Measurements from ENCODE around the gene IQGAP3. TPM values are rescaled to one million over a fixed set of nuclear protein-coding genes. Genes with fewer than 3 reads are reported as not detected.

Gene IQGAP3
- total and polyA plus RNA-seq, 10 donors: 0.24 to 2.2 (median 0.68) TPM

DNA sequence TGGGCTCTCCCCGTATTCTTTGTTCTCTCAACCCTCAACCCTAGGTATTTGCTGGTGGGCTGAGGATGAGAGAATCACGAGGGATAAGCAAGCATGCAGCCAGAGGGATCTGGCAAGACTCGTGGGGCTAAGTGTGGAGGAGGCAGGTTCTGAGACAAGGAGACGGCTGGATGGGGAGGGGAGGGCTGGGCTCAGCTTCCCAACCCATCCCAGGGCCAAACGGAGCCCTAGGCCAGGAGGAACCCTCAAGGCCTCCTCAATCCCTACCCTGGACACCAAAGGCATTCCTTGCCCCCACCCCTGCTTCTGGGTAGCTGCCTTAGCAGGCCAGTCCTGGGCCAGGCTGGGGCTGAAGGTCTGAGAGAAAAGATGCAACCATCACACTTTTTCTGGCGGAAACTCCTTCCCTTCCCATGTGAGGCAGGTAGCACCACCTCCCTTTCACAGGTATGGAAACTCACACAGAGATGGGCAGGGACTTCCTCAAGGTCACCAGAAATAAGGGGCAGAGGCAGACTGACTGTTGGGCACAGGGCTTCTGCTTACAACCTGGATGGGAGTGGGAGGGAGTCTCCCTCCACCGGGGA lies 78.0 kb downstream of the IQGAP3 start:
- Histone ChIP-seq H3K4me1 (peaks cover 97 to 100% (median 100%) of the 10 kb centered on the region in 6 donors), H3K36me3 (peaks cover 0 to 15% (median 4%) of the 10 kb centered on the region in 6 donors), H3K4me3 (peak overlapping the region in 1 of 8 donors; percentile 54), H3K27me3 (replicated peaks in 1 of 7) (no peaks in the 10 kb centered on the region), H3K9me3 (no peaks in the 10 kb centered on the region), H3K27ac (peak overlapping the region; percentile 16 to 100 (median 74))
- intact Hi-C loops (cut with DNase I; ENCODE audit: low total_unique reads): no loop called here
- DNase-seq: no peak
- TF ChIP-seq POLR2AphosphoS5 (IDR thresholded peaks at IDR 0.05): peak in 2 of 3 donors; percentile 20 to 28
- TF ChIP-seq POLR2A (IDR thresholded peaks at IDR 0.05): no peak
- WGBS, 5 donors: 53 to 66% (median 62%) methylated on average over 6 to 7 of the region's 7 CpGs

DNA sequence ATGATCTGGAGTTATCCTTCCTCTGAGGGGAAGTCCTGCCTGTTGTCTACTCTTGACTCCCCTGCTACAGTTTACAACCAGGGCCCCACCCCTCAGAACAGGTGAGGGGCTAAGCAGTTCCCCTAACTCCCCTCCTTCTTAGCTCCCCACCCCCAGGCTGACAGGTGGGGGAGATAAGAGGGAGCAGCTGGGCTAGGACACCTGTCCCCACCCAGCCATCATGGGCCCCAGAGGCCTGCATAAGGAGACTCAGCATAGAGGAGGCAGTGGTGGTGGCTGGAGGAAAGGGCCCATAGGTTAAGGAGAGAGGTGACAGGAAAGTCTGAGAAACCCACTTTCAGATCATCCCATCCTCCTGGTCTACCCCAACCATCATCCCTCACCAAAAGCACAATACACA lies 78.6 kb downstream of the IQGAP3 start:
- Histone ChIP-seq H3K9me3 (no peaks in the 10 kb centered on the region), H3K4me3 (peak overlapping the region in 2 of 8 donors; percentile 3 to 54), H3K36me3 (peaks cover 0 to 15% (median 4%) of the 10 kb centered on the region in 6 donors), H3K27me3 (replicated peaks in 1 of 7) (no peaks in the 10 kb centered on the region), H3K4me1 (peaks cover 100% of the 10 kb centered on the region in 6 donors), H3K27ac (peak overlapping the region; percentile 16 to 100 (median 74))
- intact Hi-C loops (cut with DNase I; ENCODE audit: low total_unique reads): no loop called here
- DNase-seq: no peak
- TF ChIP-seq POLR2A (IDR thresholded peaks at IDR 0.05) (no peak), POLR2AphosphoS5 (IDR thresholded peaks at IDR 0.05) (no peak)
- TF ChIP-seq, protein P1, sequence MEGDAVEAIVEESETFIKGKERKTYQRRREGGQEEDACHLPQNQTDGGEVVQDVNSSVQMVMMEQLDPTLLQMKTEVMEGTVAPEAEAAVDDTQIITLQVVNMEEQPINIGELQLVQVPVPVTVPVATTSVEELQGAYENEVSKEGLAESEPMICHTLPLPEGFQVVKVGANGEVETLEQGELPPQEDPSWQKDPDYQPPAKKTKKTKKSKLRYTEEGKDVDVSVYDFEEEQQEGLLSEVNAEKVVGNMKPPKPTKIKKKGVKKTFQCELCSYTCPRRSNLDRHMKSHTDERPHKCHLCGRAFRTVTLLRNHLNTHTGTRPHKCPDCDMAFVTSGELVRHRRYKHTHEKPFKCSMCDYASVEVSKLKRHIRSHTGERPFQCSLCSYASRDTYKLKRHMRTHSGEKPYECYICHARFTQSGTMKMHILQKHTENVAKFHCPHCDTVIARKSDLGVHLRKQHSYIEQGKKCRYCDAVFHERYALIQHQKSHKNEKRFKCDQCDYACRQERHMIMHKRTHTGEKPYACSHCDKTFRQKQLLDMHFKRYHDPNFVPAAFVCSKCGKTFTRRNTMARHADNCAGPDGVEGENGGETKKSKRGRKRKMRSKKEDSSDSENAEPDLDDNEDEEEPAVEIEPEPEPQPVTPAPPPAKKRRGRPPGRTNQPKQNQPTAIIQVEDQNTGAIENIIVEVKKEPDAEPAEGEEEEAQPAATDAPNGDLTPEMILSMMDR (IDR thresholded peaks at IDR 0.05 in 8 of 11, conservative IDR thresholded peaks at IDR 0.05 in 3 of 11): no peak

DNA sequence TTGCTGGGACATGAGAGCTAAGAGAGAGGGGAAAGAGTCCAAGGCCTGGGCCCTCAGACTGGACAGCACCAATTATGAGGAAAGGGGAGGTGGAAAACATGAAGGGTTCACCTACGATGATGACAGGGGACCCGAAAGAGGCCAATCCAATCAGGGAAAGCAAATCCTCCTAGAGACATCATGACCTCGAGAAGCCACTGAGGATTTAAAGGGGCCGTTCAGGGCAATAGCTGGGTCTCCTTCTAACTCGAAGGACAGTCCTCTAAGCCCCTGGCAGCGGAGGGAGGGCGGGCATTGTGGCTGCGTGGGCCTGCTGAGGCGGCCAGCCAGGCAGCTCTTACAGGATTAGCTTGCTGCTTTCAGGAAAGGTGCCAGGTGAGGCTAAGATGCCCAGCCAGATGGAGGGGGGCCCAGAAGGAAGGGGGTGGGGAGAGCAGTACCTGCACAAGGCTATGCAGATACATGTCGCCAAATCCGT lies 79.2 kb downstream of the IQGAP3 start:
- 33 to 43% (median 36%) methylated on average over 8 to 11 of the region's 11 CpGs for WGBS, 5 donors
- Histone ChIP-seq H3K27me3 (replicated peaks in 1 of 7) (no peaks in the 10 kb centered on the region), H3K9me3 (no peaks in the 10 kb centered on the region), H3K36me3 (peaks cover 0 to 19% (median 4%) of the 10 kb centered on the region in 6 donors), H3K27ac (peak overlapping the region; percentile 16 to 100 (median 75)), H3K4me3 (peak overlapping the region in 3 of 8 donors; percentile 3 to 54 (median 4)), H3K4me1 (peaks cover 100% of the 10 kb centered on the region in 6 donors)
- no peak for TF ChIP-seq POLR2A (IDR thresholded peaks at IDR 0.05)
- TF ChIP-seq POLR2AphosphoS5 (IDR thresholded peaks at IDR 0.05): peak in 1 of 3 donors; percentile 18
- TF ChIP-seq, protein P1 (IDR thresholded peaks at IDR 0.05 in 8 of 11, conservative IDR thresholded peaks at IDR 0.05 in 3 of 11): no peak
- no peak for DNase-seq
- intact Hi-C loops (cut with DNase I; ENCODE audit: low total_unique reads): no loop called here

DNA sequence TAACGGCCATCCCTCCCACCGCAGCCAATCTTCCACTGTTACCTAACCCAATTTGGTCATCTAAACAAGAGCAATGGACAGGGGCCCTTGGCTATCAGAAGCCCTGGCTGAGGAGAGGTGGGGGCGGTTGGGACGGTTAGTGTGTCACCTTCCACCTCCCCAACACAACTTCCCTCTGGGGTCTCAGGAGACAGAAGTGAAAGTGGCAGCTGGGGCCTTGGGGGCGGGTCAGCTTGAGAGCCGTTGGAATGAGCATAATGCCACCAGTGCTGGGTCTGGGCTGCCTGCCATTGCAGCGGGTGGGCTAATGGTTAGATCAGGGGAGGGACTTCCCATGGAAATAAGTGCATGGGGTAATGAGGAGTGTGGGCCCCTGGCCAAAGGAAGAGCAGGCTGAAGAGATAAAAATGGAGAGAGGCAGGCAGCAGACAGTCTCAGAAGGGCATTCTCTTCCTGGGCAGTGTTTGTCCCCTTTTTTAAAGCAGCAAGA lies 79.7 kb downstream of the IQGAP3 start:
- Histone ChIP-seq H3K4me1 (peaks cover 100% of the 10 kb centered on the region in 6 donors), H3K27ac (peak overlapping the region; percentile 16 to 100 (median 75)), H3K36me3 (peaks cover 0 to 22% (median 4%) of the 10 kb centered on the region in 6 donors), H3K4me3 (peak overlapping the region in 3 of 8 donors; percentile 3 to 54 (median 4)), H3K9me3 (no peaks in the 10 kb centered on the region), H3K27me3 (replicated peaks in 1 of 7) (no peaks in the 10 kb centered on the region)
- peak in 2 of 3 donors; percentile 73 to 80 for TF ChIP-seq POLR2AphosphoS5 (IDR thresholded peaks at IDR 0.05)
- TF ChIP-seq, protein P1 (IDR thresholded peaks at IDR 0.05 in 8 of 11, conservative IDR thresholded peaks at IDR 0.05 in 3 of 11): no peak
- no peak for TF ChIP-seq POLR2A (IDR thresholded peaks at IDR 0.05)
- 10 to 13% (median 13%) methylated on average over 7 of the region's 7 CpGs for WGBS, 5 donors
- intact Hi-C loops (cut with DNase I; ENCODE audit: low total_unique reads): no loop called here
- DNase-seq: peak; percentile 91
